AG08395 (cell line): ENCODE results near the gene USP37.

Source experiments
- DNase-seq: peaks from one replicate; pipeline ENCODE4 v3.0.0; 2012; ENCODE audit warnings: mixed read lengths, low spot score

USP37 gene

GRCh38 chr2:218428846-218429558 is 139.1 kb downstream of the USP37 start:
- no peak for DNase-seq

- DNase-seq = no peak
Measured at GRCh38 chr2:218427741-218428140, 140.4 kb downstream of the USP37 start.

- no peak for DNase-seq
Measured at GRCh38 chr2:218425531-218425930, 142.6 kb downstream of the USP37 start.

GRCh38 chr2:218423584-218423983 is 144.6 kb downstream of the USP37 start:
- no peak for DNase-seq

- no peak for DNase-seq
Measured at GRCh38 chr2:218422403-218423086, 145.6 kb downstream of the USP37 start.

GRCh38 chr2:218421027-218421426 is 147.1 kb downstream of the USP37 start:
- no peak for DNase-seq

GRCh38 chr2:218419630-218420216 is 148.4 kb downstream of the USP37 start:
- no peak for DNase-seq

GRCh38 chr2:218418717-218419458 is 149.3 kb downstream of the USP37 start, which contains the start of gene VIL1:
VIL1 (plus strand) TSS chr2:218419123; CDS start chr2:218423779, 4,656 bp downstream.
- no peak for DNase-seq

- no peak for DNase-seq
Measured at GRCh38 chr2:218418321-218418716, 149.8 kb downstream of the USP37 start.

- DNase-seq = no peak
Measured at GRCh38 chr2:218407717-218408116, 160.4 kb downstream of the USP37 start.

- peak; percentile 26 for DNase-seq
Measured at GRCh38 chr2:218406949-218407618, 161.1 kb downstream of the USP37 start.

GRCh38 chr2:218406209-218406948 is 161.8 kb downstream of the USP37 start:
- DNase-seq = peak; percentile 97

- no peak for DNase-seq
Measured at GRCh38 chr2:218405746-218406208, 162.4 kb downstream of the USP37 start.

GRCh38 chr2:218405086-218405745 is 162.9 kb downstream of the USP37 start:
- DNase-seq = no peak

GRCh38 chr2:218404351-218405085 is 163.6 kb downstream of the USP37 start:
- no peak for DNase-seq

- no peak for DNase-seq
Measured at GRCh38 chr2:218403810-218404209, 164.3 kb downstream of the USP37 start.

GRCh38 chr2:218402911-218403411 is 165.2 kb downstream of the USP37 start:
- DNase-seq = no peak

- DNase-seq = no peak
Measured at GRCh38 chr2:218402491-218402901, 165.7 kb downstream of the USP37 start.

GRCh38 chr2:218401890-218402289 is 166.3 kb downstream of the USP37 start:
- no peak for DNase-seq
